Liver (tissue), 9 donors: ENCODE results near the gene ARHGAP6. TPM values are rescaled to one million over a fixed set of nuclear protein-coding genes. Genes with fewer than 3 reads are reported as not detected.
A peak's percentile ranks its signal among the peaks of the same experiment; 100 is the strongest.

Experiments
- DNase-seq: peaks from one replicate; pipeline ENCODE4 v3.0.0-alpha.2; 2017; ENCODE audit warnings: low spot score
- H3K27ac ChIP-seq, 2 donors: one replicate each; pipeline ENCODE4 v1.7.0; 2013; ENCODE audit warnings: inconsistent platforms in 2 of 2, low read length in 2 of 2, control low read depth in 1 of 2, low read depth in 1 of 2, mild to moderate bottlenecking in 1 of 2
- H3K27me3 ChIP-seq, 4 donors: one replicate each; pipeline versions ENCODE4 v1.6.1 to v1.7.0; 2013; ENCODE audit warnings: low read length in 3 of 4, inconsistent platforms in 1 of 4, mild to moderate bottlenecking in 1 of 4, moderate library complexity in 1 of 4; ENCODE audit not compliant: control insufficient read depth in 4 of 4, insufficient read depth in 4 of 4
- H3K36me3 ChIP-seq, 4 donors: one replicate each; pipeline versions ENCODE4 v1.6.1 to v1.7.0; 2013; ENCODE audit warnings: low read length in 3 of 4, mild to moderate bottlenecking in 3 of 4, low read depth in 1 of 4, moderate library complexity in 1 of 4; ENCODE audit not compliant: control insufficient read depth in 4 of 4, insufficient read depth in 3 of 4
- H3K4me1 ChIP-seq, 4 donors: one replicate each; pipeline versions ENCODE4 v1.6.1 to v1.7.0; 2013; ENCODE audit warnings: low read length in 3 of 4, mild to moderate bottlenecking in 3 of 4, moderate library complexity in 1 of 4; ENCODE audit not compliant: control insufficient read depth in 4 of 4, insufficient read depth in 4 of 4
- H3K4me3 ChIP-seq, 3 donors: one replicate each; pipeline versions ENCODE4 v1.6.1 to v1.7.0; 2013; ENCODE audit warnings: low read length in 3 of 3, control low read depth in 1 of 3, low read depth in 1 of 3, mild to moderate bottlenecking in 1 of 3
- H3K9ac ChIP-seq, 2 donors: one replicate each; pipeline ENCODE4 v1.7.0; 2013; ENCODE audit warnings: low read length in 2 of 2, mild to moderate bottlenecking in 2 of 2, moderate library complexity in 2 of 2, control low read depth in 1 of 2, low read depth in 1 of 2
- H3K9me3 ChIP-seq, 4 donors: one replicate each; pipeline versions ENCODE4 v1.6.1 to v1.7.0; 2013; ENCODE audit warnings: low read length in 3 of 4; ENCODE audit not compliant: control insufficient read depth in 4 of 4
- FOXA1 ChIP-seq: IDR thresholded peaks from 2 replicates; pipeline ENCODE4 v1.6.1; 2016; ENCODE audit warnings: antibody characterized with exemption
- GABPA ChIP-seq, 2 donors: IDR thresholded peaks in 1 of 2; conservative IDR thresholded peaks in 1 of 2; 2 replicates each; pipeline ENCODE4 v1.6.1; 2016; ENCODE audit warnings: antibody characterized with exemption in 2 of 2, mild to moderate bottlenecking in 1 of 2, moderate library complexity in 1 of 2
- HNF4A ChIP-seq, 2 donors: conservative IDR thresholded peaks; 2 replicates each; pipeline ENCODE4 v1.6.1; 2016; ENCODE audit warnings: antibody characterized with exemption in 2 of 2, mild to moderate bottlenecking in 2 of 2
- HNF4G ChIP-seq: IDR thresholded peaks from 2 replicates; pipeline ENCODE4 v1.6.1; 2016; ENCODE audit warnings: antibody characterized with exemption
- JUND ChIP-seq, 2 donors: IDR thresholded peaks; 2 replicates each; pipeline ENCODE4 v1.6.1; 2016; ENCODE audit warnings: antibody characterized with exemption in 2 of 2
- RAD21 ChIP-seq, 2 donors: IDR thresholded peaks; 2 replicates each; pipeline ENCODE4 v1.6.1; 2016; ENCODE audit warnings: antibody characterized with exemption in 2 of 2, mild to moderate bottlenecking in 2 of 2
- RXRA ChIP-seq, 2 donors: IDR thresholded peaks; 2 replicates each; pipeline ENCODE4 v1.6.1; 2017 to 2018; ENCODE audit warnings: antibody characterized with exemption in 2 of 2, mild to moderate bottlenecking in 1 of 2
- SP1 ChIP-seq: IDR thresholded peaks from 2 replicates; pipeline ENCODE4 v1.6.1; 2018; ENCODE audit warnings: antibody characterized with exemption, mild to moderate bottlenecking
- TAF1 ChIP-seq: conservative IDR thresholded peaks from 2 replicates; pipeline ENCODE4 v1.6.1; 2016; ENCODE audit warnings: antibody characterized with exemption, mild to moderate bottlenecking
- YY1 ChIP-seq: IDR thresholded peaks from 2 replicates; pipeline ENCODE4 v1.6.1; 2016; ENCODE audit warnings: antibody characterized with exemption, mild to moderate bottlenecking
- WGBS: extraction: QIAGEN DNeasy Blood & Tissue Kit; methylation state at CpG from one replicate; pipeline ENCODE4 v1.1.7; 2013; 5-methylcytosine and 5-hydroxymethylcytosine counted together
- polyA plus RNA-seq, 2 donors: library from polyadenylated mRNA; stranded (reverse) in 1 of 2; unstranded in 1 of 2; fragments of 200-250 nt in 1 of 2; fragments of >200 nt in 1 of 2; fragmentation: Nextera tagmentation in 1 of 2; extraction: Ambion mirVana in 1 of 2; gene quantifications; one replicate each; pipeline versions ENCODE4 v1.2.1 to v1.2.3, GENCODE V29; 2013 to 2015
- total RNA-seq, 2 donors: library from RNA; depleted of rRNA; stranded (reverse); fragments of >200 nt; gene quantifications; one replicate each; pipeline ENCODE4 v1.2.3, GENCODE V29; 2014
- TF ChIP-seq, protein P1 (sequence below): IDR thresholded peaks from 2 replicates; pipeline ENCODE4 v1.6.1; 2016; ENCODE audit warnings: antibody characterized with exemption, mild to moderate bottlenecking
- TF ChIP-seq, protein P2 (sequence below): IDR thresholded peaks from 2 replicates; pipeline ENCODE4 v1.6.1; 2016; ENCODE audit warnings: antibody characterized with exemption
- TF ChIP-seq, protein P3 (sequence below): IDR thresholded peaks from 2 replicates; pipeline ENCODE4 v1.6.1; 2016; ENCODE audit warnings: antibody characterized with exemption
- TF ChIP-seq, protein P4 (sequence below): IDR thresholded peaks from 2 replicates; pipeline ENCODE4 v1.6.1; 2016; ENCODE audit warnings: antibody characterized with exemption
- donor health status: healthy.
- donor health status: healthy.
- donor health status: healthy.
- donor health status: healthy.
- donor health status: healthy.

Gene ARHGAP6
- total and polyA plus RNA-seq, 4 donors = 0.10 to 2.2 (median 0.65) TPM

DNA sequence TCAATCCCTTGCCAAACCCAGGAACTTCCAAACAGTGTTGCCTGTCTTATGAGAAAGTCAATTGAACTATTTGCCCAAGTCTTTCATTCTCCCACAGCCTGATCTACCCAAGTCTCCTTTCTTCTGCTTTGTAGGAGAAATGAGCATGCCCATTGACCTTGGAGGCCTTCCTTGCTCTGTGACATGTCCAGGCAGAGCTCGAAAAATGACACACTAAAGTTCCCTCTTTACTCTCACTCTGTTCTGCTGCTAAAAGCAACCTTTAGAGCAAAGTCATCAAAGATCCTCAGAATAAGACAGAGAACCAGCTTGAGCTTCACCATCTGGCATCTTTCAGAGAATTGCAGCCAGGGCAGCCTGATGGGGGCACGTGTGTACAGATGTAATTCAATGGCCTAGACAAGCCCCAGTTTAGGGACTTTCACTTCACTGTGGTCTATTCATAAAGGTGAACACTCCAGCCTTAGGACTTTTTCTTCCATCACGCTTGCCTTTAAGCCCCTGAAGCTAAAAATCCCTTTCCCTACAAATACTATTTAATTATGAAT lies 236.1 kb downstream of the ARHGAP6 start (continued):
- TF ChIP-seq, protein P1, sequence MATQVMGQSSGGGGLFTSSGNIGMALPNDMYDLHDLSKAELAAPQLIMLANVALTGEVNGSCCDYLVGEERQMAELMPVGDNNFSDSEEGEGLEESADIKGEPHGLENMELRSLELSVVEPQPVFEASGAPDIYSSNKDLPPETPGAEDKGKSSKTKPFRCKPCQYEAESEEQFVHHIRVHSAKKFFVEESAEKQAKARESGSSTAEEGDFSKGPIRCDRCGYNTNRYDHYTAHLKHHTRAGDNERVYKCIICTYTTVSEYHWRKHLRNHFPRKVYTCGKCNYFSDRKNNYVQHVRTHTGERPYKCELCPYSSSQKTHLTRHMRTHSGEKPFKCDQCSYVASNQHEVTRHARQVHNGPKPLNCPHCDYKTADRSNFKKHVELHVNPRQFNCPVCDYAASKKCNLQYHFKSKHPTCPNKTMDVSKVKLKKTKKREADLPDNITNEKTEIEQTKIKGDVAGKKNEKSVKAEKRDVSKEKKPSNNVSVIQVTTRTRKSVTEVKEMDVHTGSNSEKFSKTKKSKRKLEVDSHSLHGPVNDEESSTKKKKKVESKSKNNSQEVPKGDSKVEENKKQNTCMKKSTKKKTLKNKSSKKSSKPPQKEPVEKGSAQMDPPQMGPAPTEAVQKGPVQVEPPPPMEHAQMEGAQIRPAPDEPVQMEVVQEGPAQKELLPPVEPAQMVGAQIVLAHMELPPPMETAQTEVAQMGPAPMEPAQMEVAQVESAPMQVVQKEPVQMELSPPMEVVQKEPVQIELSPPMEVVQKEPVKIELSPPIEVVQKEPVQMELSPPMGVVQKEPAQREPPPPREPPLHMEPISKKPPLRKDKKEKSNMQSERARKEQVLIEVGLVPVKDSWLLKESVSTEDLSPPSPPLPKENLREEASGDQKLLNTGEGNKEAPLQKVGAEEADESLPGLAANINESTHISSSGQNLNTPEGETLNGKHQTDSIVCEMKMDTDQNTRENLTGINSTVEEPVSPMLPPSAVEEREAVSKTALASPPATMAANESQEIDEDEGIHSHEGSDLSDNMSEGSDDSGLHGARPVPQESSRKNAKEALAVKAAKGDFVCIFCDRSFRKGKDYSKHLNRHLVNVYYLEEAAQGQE = no peak
- TF ChIP-seq YY1 = no peak
- no peak for TF ChIP-seq TAF1

DNA sequence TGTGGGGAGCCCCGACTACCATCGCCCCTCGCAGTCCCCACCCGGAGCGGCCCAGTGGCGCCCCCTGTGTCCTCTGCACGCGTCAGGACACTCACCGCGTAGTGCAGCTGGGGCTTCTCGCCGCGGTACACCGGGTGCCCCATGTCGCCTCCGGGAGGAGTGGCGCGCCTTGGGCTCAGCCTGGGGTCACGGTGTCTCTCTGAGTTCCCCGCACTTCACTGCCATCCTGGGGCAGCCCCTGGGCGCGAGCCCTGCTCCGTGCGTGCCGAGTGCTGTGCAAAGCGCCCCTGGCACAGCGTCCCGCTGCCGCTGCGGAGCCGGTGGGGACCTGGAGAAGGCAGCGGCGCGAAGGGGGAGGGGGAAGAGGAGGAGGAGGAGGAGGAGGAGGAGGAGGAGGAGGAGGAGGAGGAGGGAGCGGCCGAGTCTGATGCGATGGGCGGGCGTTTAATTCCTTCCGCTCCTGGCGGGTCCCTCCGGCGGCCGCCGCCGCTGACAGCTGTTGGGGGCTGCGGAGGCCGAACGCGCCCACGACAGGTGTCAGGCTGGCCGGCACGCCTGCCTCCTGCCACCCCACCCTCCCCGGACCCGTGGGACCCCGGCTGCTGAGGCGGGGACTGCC lies 238.2 kb downstream of the ARHGAP6 start:
- Histone ChIP-seq H3K27me3 (no peaks in the 10 kb centered on the region), H3K4me1 (no peaks in the 10 kb centered on the region), H3K9me3 (no peaks in the 10 kb centered on the region), H3K4me3 (peak overlapping the region in 2 of 3 donors; percentile 28 to 43), H3K36me3 (no peaks in the 10 kb centered on the region), H3K9ac (no peak overlapping the region), H3K27ac (no peak overlapping the region)
- peak; percentile 33 for DNase-seq
- TF ChIP-seq GABPA (IDR thresholded peaks at IDR 0.05 in 1 of 2, conservative IDR thresholded peaks at IDR 0.05 in 1 of 2) (no peak), SP1 (no peak), RAD21 (IDR thresholded peaks at IDR 0.05) (no peak), HNF4G (no peak), HNF4A (conservative IDR thresholded peaks at IDR 0.05) (no peak), JUND (IDR thresholded peaks at IDR 0.05) (no peak), FOXA1 (no peak), RXRA (IDR thresholded peaks at IDR 0.05) (no peak)
- TF ChIP-seq, protein P2, sequence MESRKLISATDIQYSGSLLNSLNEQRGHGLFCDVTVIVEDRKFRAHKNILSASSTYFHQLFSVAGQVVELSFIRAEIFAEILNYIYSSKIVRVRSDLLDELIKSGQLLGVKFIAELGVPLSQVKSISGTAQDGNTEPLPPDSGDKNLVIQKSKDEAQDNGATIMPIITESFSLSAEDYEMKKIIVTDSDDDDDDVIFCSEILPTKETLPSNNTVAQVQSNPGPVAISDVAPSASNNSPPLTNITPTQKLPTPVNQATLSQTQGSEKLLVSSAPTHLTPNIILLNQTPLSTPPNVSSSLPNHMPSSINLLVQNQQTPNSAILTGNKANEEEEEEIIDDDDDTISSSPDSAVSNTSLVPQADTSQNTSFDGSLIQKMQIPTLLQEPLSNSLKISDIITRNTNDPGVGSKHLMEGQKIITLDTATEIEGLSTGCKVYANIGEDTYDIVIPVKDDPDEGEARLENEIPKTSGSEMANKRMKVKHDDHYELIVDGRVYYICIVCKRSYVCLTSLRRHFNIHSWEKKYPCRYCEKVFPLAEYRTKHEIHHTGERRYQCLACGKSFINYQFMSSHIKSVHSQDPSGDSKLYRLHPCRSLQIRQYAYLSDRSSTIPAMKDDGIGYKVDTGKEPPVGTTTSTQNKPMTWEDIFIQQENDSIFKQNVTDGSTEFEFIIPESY = no peak
- TF ChIP-seq, protein P3, sequence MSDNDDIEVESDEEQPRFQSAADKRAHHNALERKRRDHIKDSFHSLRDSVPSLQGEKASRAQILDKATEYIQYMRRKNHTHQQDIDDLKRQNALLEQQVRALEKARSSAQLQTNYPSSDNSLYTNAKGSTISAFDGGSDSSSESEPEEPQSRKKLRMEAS = no peak
- TF ChIP-seq, protein P4, sequence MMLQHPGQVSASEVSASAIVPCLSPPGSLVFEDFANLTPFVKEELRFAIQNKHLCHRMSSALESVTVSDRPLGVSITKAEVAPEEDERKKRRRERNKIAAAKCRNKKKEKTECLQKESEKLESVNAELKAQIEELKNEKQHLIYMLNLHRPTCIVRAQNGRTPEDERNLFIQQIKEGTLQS = no peak
- 12% methylated on average over 49 of the region's 57 CpGs for WGBS
